Measurements from ENCODE around the gene SMPD3.

- TF ChIP-seq, protein P1, sequence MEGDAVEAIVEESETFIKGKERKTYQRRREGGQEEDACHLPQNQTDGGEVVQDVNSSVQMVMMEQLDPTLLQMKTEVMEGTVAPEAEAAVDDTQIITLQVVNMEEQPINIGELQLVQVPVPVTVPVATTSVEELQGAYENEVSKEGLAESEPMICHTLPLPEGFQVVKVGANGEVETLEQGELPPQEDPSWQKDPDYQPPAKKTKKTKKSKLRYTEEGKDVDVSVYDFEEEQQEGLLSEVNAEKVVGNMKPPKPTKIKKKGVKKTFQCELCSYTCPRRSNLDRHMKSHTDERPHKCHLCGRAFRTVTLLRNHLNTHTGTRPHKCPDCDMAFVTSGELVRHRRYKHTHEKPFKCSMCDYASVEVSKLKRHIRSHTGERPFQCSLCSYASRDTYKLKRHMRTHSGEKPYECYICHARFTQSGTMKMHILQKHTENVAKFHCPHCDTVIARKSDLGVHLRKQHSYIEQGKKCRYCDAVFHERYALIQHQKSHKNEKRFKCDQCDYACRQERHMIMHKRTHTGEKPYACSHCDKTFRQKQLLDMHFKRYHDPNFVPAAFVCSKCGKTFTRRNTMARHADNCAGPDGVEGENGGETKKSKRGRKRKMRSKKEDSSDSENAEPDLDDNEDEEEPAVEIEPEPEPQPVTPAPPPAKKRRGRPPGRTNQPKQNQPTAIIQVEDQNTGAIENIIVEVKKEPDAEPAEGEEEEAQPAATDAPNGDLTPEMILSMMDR (IDR thresholded peaks at IDR 0.05): no peak
- no peak for TF ChIP-seq POLR2A (IDR thresholded peaks at IDR 0.05)
These were observed 62.9 kb downstream of the SMPD3 start for GRCh38 chr16:68385371-68385770.
